Lower leg skin (tissue), 4 donors: ENCODE data around the gene TMEM132D. TPM values are rescaled to one million over a fixed set of nuclear protein-coding genes. Genes with fewer than 3 reads are reported as not detected.

ENCODE experiments used
- DNase-seq, 2 donors: peaks; one replicate each; pipeline ENCODE4 v3.0.0-alpha.2; 2019; ENCODE audit warnings: low spot score in 2 of 2
- H3K4me3 ChIP-seq: fragments of 200-600 bp; sonication (generic); 2 replicates; pipeline ENCODE4 v1.5.1; 2017; ENCODE audit warnings: mild to moderate bottlenecking, low read depth; ENCODE audit not compliant: poor library complexity, severe bottlenecking
- CTCF ChIP-seq, 3 donors: fragments of 450-650 bp; IDR thresholded peaks; one replicate each; pipeline ENCODE4 v1.5.1; 2016; ENCODE audit warnings: antibody characterized with exemption in 3 of 3, mild to moderate bottlenecking in 3 of 3, moderate library complexity in 2 of 3
- POLR2A ChIP-seq, 2 donors: fragments of 450-650 bp; IDR thresholded peaks; one replicate each; pipeline ENCODE4 v1.6.1; 2016 to 2017; ENCODE audit warnings: antibody characterized with exemption in 2 of 2, mild to moderate bottlenecking in 1 of 2, moderate library complexity in 1 of 2
- WGBS, 2 donors: methylation state at CpG; one replicate each; pipeline ENCODE4 v1.1.5; 2018; 5-methylcytosine and 5-hydroxymethylcytosine counted together
- intact Hi-C: fragments of 100-400 bp; cut with DNase I; formaldehyde crosslinking; loops from one replicate; pipeline ENCODE4 v1.15.0; 2023; ENCODE audit warnings: low total_unique reads
- total RNA-seq, 4 donors: library from RNA; depleted of rRNA; stranded (reverse); fragments of >200 nt; gene quantifications; one replicate each; pipeline ENCODE4 v1.1.0, GENCODE V29; 2016

TMEM132D gene
- total RNA-seq, 4 donors from 2014 or later: not detected

DNA sequence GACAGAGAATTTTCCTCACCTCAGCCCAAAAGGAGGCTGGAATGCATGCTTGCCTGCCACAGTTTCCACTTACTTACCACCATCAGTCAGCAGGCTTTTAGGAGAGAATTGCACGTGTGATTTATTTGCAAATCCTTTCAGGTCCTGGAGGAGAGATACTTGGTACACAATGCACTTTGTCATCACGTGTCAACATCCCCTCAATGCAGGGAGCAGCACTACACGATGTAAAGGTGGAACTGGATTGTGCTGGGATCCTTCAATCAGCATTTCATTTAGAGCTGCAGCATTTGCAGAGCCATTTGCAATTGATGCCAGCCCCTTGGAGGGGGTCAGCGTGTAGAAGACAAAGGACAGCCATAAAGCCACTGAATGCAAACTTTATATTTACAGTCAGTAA is 832.5 kb downstream of the TMEM132D start:
- H3K4me3 ChIP-seq: no peak overlapping the region
- 38 to 53% methylated on average over 4 of the region's 4 CpGs for WGBS, 2 donors
- TF ChIP-seq CTCF (IDR thresholded peaks at IDR 0.05) (no peak), POLR2A (IDR thresholded peaks at IDR 0.05) (no peak)
- no peak for DNase-seq
- intact Hi-C loops: no loop called here

DNA sequence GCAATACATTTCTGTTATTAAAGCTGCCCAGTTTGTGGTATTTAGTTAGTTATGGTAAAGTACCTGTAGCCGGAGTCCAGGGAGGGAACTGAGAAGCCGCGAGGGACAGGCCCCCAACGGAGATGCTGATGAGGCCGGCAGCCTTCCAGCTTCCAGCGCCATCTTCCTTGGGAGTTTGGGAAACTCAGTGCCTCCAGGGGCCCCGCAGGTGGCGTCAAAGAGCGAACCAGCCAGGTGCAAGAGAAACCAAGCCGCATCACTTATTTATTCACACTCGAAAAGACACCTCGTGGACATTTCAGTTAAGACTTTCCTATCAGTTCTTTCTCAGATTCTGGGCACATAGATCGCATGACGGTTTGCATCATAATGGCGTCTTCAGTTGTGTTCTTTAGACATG is 833.9 kb downstream of the TMEM132D start:
- peak in 1 of 2 donors; percentile 23 for DNase-seq
- 50 to 53% methylated on average over 15 of the region's 15 CpGs for WGBS, 2 donors
- no peak for TF ChIP-seq POLR2A (IDR thresholded peaks at IDR 0.05)
- no peak overlapping the region for H3K4me3 ChIP-seq
- intact Hi-C loops: no loop called here

GRCh38 chr12:129068684-129069083 is 835.1 kb downstream of the TMEM132D start:
- peak in 1 of 2 donors; percentile 63 for DNase-seq
- 77 to 82% methylated on average over 10 of the region's 10 CpGs for WGBS, 2 donors
- H3K4me3 ChIP-seq: no peak overlapping the region
- intact Hi-C loops: no loop called here
- TF ChIP-seq CTCF (IDR thresholded peaks at IDR 0.05) (no peak), POLR2A (IDR thresholded peaks at IDR 0.05) (no peak)

- 40 to 42% methylated on average over 9 of the region's 9 CpGs for WGBS, 2 donors
- no peak overlapping the region for H3K4me3 ChIP-seq
- no peak for DNase-seq
- intact Hi-C loops: no loop called here
- no peak for TF ChIP-seq CTCF (IDR thresholded peaks at IDR 0.05)
- TF ChIP-seq POLR2A (IDR thresholded peaks at IDR 0.05): no peak
Observed at GRCh38 chr12:129067491-129067890, 836.3 kb downstream of the TMEM132D start.

DNA sequence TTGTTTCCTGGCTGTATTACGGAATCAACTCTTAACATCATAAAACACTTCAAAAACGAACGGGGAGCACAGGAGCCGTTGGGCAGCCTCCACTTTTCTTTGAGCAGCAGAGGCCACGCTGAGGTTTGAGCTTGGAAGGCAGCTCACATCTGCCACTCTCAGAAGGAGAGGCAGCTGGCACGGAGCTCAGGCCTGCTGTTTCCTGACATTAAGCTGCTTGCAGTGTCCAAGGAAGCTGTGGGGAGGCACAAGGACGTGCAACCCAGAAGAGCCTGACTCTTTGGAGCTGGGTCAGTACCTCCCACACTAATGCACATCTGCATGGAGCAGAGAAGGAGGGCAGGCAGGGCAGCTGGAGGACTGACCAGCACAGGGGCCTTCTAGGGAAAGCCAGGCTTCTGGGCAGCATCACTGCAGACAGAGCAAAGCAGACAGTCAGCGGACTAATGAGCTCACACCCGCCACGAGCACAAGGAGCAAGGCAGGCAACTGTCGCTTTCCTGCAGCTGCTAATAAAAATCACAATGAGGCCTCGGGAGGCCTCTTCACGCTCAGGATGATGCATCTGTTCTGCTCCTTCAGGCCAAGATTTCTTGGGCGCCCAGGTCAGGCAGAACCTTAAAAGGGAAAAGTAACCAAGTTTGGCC is 839.5 kb downstream of the TMEM132D start:
- 58 to 60% methylated on average over 14 of the region's 14 CpGs for WGBS, 2 donors
- TF ChIP-seq CTCF (IDR thresholded peaks at IDR 0.05) (no peak), POLR2A (IDR thresholded peaks at IDR 0.05) (no peak)
- intact Hi-C loops: no loop called here
- DNase-seq: peak in 1 of 2 donors; percentile 39
- H3K4me3 ChIP-seq: no peak overlapping the region

GRCh38 chr12:129063600-129063999 is 840.2 kb downstream of the TMEM132D start:
- H3K4me3 ChIP-seq: no peak overlapping the region
- peak in 1 of 2 donors; percentile 63 for DNase-seq
- intact Hi-C loops: no loop called here
- TF ChIP-seq CTCF (IDR thresholded peaks at IDR 0.05) (no peak), POLR2A (IDR thresholded peaks at IDR 0.05) (no peak)
- WGBS, 2 donors: 78 to 84% methylated on average over 4 of the region's 4 CpGs
